ENCODE results near the gene LRRC14B.
A peak's percentile ranks its signal among the peaks of the same experiment; 100 is the strongest.
"Not testable (repeated sequence)": the region's sequence is repeated elsewhere in the genome, so short reads cannot be mapped to it uniquely, and the experiment has no call there.

Gene LRRC14B

GRCh38 chr5:237931-238330, 46.6 kb downstream of the LRRC14B start:
- peaks cover 63% of the 10 kb centered on the region for H3K36me3 Mint-ChIP-seq (ENCODE audit: low read depth)
- H3K27ac Mint-ChIP-seq; H3K4me1 Mint-ChIP-seq (ENCODE audit: low read depth); H3K27me3 Mint-ChIP-seq (ENCODE audit: low read depth); H3K4me3 Mint-ChIP-seq: not testable (repeated sequence)
- peaks cover 12% of the 10 kb centered on the region for H3K9me3 Mint-ChIP-seq

GRCh38 chr5:240550-240949, 49.3 kb downstream of the LRRC14B start:
- peaks cover 12% of the 10 kb centered on the region for H3K9me3 Mint-ChIP-seq
- H3K27ac Mint-ChIP-seq; H3K27me3 Mint-ChIP-seq (ENCODE audit: low read depth); H3K4me3 Mint-ChIP-seq: not testable (repeated sequence)
- peaks cover 58% of the 10 kb centered on the region for H3K36me3 Mint-ChIP-seq (ENCODE audit: low read depth)
- peaks cover 21% of the 10 kb centered on the region for H3K4me1 Mint-ChIP-seq (ENCODE audit: low read depth)

DNA sequence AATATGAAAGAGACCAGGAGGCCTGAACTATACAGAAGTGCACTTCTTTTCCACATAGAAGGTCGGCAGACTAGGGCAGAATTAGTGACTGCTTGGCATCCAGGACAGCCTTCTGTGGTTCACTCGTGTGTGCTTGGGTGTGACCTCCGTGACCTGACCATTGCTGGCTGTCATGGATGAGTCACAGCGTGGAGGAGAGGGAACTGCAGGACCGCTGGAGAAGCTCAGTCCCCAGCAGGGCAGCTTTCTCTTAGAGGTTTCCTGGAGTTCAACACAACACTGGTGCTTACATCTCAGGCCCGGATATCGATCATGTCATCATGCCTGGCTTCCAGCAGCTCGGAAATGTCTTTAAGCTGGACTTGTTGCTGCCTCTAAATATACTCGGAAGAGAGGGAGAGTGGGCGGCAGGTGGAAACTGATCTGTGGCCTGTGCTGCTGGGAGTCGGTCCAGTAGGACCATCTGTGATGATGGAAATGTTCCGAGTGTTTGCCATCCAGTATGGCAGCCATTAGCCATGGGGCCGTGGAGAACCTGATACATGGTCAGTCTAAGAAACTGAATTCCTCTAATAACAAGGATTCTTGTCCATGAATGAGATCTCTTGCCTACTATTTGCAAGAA, 49.9 kb downstream of the LRRC14B start:
- peaks cover 21% of the 10 kb centered on the region for H3K4me1 Mint-ChIP-seq (ENCODE audit: low read depth)
- not testable (repeated sequence) for H3K4me3 Mint-ChIP-seq; H3K27ac Mint-ChIP-seq; H3K27me3 Mint-ChIP-seq (ENCODE audit: low read depth)
- peaks cover 57% of the 10 kb centered on the region for H3K36me3 Mint-ChIP-seq (ENCODE audit: low read depth)
- H3K9me3 Mint-ChIP-seq, result peaks cover 12% of the 10 kb centered on the region

DNA sequence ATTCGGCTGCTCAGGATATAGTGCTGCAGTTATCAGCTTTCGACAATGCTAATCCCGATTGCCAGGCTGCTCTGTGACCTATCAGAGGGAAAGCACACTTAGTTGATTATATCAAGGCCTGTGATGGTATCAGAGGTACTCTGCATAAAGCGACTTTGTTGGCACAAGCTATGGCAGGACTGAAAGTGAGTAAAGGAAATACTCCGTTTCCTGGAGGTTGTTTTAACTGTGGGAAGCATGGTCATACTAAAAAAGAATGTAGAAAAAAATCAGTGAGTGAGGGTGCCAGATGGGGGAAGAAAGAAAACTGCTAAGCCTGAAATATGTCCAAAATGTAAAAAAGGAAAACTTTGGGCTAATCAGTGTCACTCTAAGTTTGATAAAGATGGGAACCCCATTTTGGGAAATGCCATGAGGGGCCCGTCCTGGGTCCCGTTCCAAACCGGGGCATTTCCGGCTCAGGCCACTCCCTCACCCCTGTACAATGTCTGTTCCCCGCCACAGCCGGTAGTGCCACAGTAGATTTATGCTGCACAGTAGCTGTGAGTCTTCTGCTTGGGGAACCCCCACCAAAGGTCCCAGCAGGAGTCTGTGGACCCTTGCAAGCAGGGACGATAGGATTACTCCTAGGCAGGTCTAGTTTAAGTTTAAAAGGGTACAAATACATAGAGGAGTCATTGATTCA, 52.5 kb downstream of the LRRC14B start:
- H3K36me3 Mint-ChIP-seq (ENCODE audit: low read depth), result peaks cover 67% of the 10 kb centered on the region
- peak overlapping the region; percentile 71 for H3K27ac Mint-ChIP-seq
- H3K4me1 Mint-ChIP-seq (ENCODE audit: low read depth), result peaks cover 21% of the 10 kb centered on the region
- H3K9me3 Mint-ChIP-seq, result peaks cover 12% of the 10 kb centered on the region
- peak overlapping the region; percentile 22 for H3K4me3 Mint-ChIP-seq
- not testable (repeated sequence) for H3K27me3 Mint-ChIP-seq (ENCODE audit: low read depth)

GRCh38 chr5:245717-246116, 54.4 kb downstream of the LRRC14B start:
- Mint-ChIP-seq H3K36me3 (ENCODE audit: low read depth) (peaks cover 67% of the 10 kb centered on the region), H3K9me3 (peaks cover 11% of the 10 kb centered on the region), H3K4me1 (ENCODE audit: low read depth) (peaks cover 21% of the 10 kb centered on the region)
- H3K27ac Mint-ChIP-seq; H3K4me3 Mint-ChIP-seq; H3K27me3 Mint-ChIP-seq (ENCODE audit: low read depth): not testable (repeated sequence)

Data from T-helper 1 cell treated with Interleukin-12 subunit alpha and Interleukin-12 subunit beta and Interleukin-4 antibody, amounts not matched to agents 30 μg/mL and 1 μg/mL, for 36 hours (primary cell).